NCI-H2227 treated with DMSO at 0.1 percent for 48 hours (cell line): Measurements from ENCODE around the gene HSPA1B.
"Not testable (repeated sequence)": the region's sequence is repeated elsewhere in the genome, so short reads cannot be mapped to it uniquely, and the experiment has no call there.

Experiments
- DNase-seq: peaks from one replicate; lab custom pipeline; 2025; lab: John Stamatoyannopoulos, UW

HSPA1B gene

DNA sequence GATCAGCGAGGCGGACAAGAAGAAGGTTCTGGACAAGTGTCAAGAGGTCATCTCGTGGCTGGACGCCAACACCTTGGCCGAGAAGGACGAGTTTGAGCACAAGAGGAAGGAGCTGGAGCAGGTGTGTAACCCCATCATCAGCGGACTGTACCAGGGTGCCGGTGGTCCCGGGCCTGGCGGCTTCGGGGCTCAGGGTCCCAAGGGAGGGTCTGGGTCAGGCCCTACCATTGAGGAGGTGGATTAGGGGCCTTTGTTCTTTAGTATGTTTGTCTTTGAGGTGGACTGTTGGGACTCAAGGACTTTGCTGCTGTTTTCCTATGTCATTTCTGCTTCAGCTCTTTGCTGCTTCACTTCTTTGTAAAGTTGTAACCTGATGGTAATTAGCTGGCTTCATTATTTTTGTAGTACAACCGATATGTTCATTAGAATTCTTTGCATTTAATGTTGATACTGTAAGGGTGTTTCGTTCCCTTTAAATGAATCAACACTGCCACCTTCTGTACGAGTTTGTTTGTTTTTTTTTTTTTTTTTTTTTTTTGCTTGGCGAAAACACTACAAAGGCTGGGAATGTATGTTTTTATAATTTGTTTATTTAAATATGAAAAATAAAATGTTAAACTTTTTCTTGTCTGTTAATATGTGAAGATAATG, 2.2 kb downstream of the HSPA1B start:
- DNase-seq = peak; percentile 53

DNA sequence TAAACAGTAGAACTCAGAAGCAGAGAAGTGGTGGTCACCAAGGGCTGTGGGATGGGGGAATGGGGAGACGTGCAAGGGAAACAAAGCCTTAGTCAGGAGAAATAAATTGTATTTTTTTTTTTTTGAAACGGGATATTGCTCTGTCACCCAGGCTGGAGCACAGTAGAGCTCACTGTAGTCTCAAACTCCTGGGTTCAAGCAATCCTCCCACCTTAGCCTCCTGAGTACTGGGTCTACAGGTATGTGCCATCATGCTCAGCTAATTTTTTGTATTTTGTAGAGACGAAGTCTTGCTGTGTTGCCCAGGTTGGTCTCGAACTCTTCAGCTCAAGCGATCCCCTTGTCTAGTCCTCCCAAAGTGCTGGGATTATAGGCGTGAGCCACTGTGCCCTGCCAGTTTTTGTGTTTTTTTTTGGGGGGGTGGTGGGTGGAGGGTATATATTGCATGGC, 3.4 kb downstream of the HSPA1B start:
- DNase-seq = no peak

DNA sequence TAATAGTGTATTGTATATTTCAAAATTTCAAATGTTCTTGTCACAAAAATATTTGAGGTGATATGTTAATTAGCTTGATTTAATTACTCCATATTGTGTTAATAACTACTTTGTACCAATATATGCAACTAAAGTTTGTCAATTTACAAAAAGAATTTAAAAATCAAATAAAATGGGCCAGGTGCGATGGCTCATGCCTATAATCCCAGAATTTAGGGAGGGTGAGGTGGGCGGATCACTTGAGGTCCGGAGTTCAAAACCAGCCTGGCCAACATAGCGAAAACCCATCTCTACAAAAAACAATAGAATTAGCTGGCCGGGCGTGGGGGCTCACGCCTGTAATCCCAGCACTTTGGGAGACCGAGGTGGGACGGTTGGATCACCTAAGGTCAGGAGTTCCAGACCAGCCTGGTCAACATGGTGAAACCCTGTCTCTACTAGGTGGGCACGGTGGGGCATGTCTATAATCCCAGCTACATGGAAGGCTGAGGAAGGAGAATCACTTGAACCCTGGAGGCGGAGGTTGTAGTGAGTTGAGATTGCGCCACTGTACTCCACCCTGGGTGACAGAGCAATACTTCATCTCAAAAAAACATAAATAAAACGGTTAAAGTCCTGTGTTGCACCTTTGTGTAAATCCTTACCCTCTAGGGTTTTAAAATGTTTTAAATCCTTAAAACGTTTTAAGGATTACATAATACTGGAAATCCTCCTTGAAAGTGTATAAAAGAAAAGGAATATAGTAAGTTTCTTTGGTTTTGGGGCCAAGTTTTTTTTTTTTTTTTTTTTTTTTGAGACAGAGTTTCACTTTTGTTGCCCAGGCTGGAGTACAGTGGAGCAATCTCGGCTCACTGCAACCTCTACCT, 4.0 kb downstream of the HSPA1B start:
- DNase-seq = no peak

DNA sequence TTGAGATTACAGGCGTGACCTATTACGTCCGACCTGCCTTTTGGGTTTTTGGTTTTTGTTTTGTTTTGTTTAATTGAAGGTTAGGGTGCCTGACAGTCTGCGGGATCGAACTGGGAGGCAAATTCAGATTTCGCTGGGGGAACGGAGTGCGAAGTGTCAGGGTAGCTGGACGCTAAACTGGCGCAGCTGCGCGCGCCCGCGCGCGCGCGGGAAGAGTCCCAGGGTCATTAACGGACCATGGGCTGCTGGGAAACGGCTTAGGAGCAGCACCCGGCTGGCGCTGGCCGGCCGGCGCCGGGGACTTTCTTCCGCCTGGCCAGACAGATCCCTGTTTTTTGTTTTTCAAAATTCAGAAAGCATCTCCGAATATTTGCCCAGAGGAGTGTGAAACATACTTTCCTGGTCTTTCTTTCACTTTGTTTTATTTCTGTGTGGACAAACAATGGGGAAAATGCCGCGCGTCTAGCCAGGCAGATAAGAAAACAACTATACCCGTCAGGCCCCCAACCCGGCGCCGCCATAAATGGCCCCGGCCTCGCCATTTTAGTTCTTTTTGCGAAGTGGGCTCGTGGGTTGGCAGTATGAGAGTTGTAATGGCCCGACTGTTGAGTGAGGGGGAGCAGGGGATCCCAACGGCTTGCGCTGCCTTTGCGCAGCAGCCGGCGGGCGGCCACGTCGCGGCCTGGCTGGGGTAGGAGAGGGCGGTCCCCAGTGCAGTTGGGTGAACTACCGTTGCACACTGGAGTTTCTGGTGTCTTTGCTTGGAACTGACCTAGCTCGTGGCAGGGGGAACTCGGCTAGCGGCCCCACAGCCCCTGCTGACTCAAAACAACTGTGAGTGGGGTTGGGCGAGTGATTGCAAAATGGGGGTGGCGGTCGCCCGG, 7.1 kb downstream of the HSPA1B start:
- peak; percentile 92 for DNase-seq

DNA sequence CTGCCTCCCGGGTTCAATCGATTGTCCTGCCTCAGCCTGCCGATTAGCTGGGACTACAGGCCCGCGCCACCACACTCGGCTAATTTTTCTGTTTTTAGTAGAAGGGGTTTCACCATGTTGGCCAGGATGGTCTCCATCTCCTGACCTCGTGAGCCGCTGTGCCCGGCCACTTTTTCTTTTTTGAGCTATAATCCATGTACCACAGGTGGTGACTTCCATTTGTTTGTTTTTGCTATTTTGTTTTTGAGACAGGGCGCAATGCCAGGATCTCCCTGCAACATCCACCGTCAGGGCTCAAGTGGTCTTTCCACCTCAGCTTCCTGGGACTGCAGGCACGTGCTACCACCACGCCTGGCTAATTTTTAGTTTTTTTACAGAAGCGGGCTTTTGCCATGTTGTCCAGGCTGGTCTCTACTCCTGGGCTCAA, 8.5 kb downstream of the HSPA1B start:
- no peak for DNase-seq

DNA sequence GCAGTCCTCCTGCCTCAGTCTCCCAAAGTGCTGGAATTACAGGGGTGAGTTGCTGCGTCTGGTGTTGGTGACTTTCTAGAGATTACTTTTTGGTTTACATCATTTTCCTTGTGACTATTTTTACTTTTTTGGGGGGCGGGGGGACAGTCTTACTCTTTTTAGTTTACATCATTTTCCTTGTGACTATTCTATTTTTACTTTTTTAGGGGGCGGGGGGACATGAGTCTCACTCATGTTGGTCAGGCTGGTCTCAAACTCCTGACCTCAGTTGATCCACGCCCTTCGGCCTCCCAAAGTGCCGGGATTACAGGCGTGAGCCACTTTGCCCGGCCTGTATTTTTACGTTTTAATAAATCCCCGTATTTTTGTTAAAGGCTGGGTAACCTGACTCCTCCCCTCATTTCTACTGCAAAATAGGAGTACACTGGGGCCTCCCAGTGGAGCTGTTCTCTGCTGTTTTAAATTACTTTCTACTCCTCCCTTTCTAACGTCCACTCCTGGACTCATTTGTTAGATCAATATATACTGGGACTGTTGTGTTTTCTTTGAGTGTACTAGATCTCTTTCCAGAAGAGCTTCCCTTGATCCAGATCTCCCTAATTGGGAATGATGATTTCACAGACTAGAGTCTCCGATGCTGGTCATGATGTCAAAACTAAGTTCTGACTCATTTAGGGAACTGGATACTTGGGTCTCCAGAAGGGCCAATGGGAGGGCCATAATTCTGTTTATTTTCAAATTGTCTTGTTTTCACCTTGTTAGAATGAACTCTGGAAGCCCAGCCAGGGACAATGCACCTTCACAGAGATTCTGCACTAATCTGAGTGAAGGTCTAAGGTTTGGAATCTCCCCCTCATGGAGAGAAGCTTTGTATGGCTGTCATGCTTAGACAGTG, 9.2 kb downstream of the HSPA1B start:
- DNase-seq = no peak

DNA sequence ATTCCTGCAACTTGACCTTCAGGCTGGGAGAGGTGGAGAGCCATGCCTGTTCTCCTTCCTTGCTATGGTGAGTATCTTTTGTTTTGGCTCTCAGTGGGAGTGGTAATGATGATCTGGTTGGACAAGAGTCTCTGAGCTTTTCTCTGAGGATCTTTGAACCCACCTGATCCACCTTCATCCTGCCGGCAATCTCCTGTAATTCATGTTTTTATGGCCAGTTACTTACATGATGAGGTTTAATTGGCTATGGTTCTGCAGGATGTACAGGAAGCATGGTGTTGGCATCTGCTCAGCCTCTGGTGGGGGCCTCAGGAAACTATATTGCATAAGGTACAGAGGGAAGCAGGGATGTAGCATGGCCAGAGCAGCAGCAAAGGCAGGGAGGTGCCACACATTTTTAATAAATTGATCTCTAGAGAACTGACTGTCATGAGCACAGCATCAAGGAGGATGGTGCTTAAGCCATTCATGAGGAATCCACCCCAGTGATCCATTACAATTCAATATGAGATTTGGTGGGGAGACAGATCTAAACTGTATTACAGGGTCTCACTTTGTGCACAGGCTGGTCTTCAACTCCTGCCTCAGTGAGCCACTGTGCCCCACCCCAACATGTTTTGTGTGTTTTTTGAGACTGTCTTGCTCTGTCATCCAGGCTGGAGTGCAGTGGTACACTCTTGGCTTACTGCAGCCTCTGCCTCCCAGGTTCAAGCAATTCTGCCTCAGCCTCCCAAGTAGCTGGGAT, 10.0 kb downstream of the HSPA1B start:
- DNase-seq = no peak

DNA sequence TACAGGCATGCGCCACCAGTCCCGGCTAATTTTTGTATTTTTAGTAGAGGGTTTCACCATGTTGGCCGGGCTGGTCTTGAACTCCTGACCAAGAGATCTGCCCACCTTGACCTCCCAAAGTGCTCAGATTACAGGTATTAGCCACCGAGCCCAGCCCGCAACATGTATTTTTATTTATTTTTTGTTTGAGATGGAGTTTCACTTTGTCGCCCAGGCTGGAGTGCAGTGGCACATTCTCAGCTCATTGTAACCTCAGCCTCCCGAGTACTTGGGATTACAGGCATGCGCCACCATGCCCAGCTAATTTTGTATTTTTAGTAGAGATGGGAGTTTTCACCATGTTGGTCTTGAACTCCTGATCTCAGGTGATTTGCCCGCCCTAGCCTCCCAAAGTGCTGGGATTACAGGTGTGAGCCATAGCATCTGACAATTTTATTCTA, 10.6 kb downstream of the HSPA1B start:
- DNase-seq = not testable (repeated sequence)

DNA sequence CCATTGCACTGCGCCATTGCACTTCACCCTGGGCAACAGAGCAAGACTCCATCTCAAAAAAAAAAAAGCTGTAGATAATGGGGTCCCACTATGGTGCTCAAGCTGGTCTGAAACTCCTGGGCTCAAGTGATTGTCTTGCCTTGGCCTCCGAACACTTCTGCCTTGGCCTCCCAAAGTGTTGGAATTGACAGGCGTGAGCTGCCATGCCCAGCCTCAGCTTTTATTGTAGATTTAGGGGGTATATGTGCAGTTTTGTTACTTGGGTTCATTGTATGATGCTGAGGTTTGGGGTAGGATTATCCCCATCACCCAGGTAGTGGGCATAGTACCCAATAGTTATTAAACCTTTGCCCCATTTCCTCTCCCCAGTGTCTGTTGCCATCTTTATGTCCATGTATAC, 11.4 kb downstream of the HSPA1B start:
- DNase-seq = no peak

DNA sequence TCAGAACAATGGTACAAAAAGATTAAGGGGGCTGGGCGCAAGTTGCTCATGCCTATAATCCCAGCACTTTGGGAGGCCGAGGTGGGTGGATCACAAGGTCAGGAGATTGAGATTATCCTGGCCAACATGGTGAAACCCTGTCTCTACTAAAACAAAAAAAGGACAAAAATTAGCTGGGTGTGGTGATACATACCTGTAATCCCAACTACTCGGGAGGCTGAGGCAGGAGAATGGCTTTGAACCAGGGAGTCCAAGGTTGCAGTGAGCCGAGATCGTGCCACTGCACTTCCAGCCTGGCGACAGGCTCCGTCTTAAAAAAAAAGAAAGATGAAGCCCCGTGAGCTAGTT, 12.2 kb downstream of the HSPA1B start:
- not testable (repeated sequence) for DNase-seq

DNA sequence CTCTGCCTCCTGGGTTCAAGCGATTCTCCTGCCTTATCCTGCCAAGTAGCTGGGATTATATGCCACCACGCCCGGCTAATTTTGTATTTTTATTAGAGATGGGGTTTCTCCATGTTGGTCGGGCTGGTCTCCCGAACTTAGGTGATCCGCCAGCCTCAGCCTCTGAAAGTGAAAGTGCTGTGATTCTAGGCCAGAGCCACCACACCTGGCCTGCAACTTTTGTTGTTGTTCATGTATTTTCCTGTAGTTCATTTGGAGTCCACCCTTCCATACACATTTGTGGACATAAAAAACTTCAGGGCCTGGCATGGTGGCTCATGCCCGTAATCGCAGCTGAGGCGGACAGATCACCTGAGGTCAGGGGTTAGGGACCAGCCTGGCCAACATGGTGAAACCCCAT, 14.5 kb downstream of the HSPA1B start:
- DNase-seq = no peak

DNA sequence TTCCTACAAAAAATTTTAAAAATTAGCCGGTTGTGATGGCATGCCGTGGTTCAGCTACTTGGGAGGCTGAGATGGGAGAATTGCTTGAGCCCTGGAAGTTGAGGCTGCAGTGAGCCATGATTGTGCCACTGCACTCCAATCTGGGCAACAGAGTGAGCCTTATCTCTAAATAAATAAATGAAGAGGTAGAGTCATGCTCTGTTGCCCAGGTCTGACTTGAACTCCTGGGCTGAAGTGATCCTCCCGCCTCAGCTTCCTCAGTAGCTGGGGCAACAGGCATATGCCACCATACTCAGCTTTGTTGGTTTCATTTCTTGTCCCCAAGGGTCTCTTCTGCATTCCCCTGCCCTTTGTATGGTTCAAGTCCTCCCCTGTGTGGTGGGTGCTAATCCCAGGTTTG, 17.0 kb downstream of the HSPA1B start:
- DNase-seq = no peak

DNA sequence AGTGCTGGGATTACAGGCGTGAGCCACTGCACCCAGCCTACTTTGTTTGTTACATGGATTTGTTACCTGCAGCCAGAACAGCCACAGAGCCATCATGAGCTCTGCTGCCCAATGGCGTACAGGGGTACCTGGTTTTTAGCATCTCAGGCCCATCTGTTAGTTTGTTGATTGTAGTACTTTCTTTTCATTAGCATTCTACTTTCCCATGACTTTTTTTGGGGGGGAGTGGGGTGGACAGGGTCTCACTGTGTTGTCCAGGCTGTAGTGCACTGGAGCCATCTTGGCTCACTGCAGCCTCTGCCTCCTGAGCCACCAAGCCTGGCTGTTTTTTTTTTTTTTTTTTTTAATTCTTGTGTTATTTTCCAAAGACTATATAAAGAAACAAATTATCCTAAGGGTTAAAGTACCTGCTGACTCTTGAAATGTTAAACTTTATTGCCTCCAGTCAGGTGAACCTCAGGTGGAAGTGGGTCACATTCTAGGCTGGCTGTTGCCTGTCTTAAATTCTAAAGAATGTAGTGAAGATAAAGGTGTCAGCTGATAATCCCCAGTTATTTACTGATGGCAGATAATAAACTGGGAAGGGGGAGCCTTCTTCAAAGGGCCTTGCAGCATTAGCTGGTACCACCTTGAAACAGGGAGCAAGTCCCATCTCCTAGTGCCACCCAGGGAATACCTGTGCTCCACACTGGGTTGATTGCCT, 19.9 kb downstream of the HSPA1B start:
- DNase-seq = no peak

DNA sequence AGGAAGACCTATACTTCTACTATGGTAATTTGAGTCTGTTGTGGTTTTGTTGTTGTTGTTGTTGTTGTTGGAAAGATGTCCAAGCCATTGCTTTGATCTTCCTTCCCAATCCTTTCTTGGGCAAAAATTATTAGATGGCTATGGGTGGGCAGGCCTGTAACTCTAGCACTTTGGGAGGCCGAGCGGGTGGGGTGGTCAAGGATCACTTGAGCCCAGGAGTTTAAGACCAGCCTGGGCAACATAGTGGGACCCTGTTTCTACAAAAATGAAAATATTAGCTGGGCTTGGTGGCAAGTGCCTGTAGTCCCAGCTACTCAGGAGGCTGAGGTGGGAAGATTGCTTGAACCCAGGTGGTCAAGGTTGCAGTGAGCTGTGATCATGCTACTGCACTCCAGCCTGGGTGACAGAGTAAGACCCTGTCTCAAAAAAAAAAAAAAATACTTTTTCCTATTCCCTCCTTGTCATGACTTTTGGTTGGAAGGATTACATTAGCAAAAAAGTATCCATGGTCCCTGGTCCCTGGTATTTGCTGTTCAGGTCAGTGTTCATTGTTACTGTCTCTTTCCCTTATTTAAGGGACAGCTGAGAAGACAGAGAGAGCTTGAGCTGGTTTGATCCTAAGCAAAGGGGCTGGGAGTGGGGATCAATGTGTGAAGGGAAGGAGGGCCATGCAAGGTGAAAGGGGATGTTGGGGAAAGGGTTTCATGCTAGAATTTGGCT, 23.4 kb downstream of the HSPA1B start:
- no peak for DNase-seq

DNA sequence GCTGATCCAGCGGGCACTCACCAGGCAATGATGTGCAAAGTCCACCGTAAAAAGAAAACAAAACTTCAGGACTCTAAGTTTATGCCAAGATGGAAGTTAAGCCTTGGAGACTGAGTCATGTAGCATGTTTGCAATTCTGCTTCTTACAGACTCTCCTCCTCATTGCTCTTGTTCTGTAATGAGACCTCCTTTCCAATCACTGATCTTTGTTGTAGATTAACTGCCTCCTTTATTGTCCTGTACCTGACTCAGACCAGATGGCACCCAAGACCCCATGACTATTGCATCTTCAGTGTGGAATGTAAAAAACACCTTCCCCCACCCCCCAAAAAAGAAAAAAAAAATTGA, 23.9 kb downstream of the HSPA1B start:
- no peak for DNase-seq

DNA sequence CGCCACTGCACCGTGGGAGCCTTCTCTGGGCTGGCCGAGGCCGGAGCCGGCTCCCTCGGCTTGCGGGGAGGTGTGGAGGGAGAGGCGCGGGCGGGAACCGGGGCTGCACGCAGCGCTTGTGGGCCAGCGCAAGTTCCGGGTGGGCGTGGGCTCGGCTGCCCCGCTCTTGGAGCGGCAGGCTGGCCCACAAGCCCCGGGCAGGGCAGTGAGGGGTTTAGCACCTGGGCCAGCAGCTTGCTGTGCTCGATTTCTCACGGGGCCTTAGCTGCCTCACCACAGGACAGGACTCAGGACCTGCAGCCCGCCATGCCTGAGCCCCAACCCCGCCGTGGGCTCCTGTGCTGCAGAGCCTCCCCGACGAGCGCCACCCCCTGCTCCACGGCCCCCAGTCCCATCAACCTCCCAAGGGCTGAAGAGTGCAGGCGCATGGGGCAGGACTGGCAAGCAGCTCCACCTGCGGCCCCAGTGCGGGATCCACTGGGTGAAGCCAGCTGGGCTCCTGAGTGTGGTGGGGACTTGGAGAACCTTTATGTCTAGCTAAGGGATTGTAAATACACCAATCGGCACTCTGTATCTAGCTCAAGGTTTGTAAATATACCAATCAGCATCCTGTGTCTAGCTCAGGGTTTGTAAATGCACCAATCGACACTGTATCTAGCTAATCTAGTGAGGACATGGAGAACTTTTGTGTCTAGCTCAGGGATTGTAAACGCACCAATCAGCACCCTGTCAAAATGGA, 24.6 kb downstream of the HSPA1B start:
- not testable (repeated sequence) for DNase-seq

DNA sequence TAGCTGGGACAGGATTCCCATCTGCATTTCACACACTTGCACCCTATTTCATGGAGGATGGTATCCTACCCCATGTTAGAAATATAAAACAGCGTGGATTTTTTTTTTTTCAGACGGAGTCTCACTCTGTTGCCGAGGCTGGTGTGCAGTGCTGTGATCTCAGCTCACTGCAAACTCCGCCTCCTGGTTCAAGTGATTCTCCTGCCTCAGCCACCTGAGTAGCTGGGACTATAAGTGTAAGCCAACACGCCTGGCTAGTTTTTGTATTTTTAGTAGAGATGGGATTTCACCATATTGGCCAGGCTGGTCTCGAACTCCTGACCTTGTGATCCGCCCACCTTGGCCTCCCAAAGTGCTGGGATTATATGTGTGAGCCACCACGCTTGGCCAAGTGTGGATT, 30.2 kb downstream of the HSPA1B start:
- not testable (repeated sequence) for DNase-seq

DNA sequence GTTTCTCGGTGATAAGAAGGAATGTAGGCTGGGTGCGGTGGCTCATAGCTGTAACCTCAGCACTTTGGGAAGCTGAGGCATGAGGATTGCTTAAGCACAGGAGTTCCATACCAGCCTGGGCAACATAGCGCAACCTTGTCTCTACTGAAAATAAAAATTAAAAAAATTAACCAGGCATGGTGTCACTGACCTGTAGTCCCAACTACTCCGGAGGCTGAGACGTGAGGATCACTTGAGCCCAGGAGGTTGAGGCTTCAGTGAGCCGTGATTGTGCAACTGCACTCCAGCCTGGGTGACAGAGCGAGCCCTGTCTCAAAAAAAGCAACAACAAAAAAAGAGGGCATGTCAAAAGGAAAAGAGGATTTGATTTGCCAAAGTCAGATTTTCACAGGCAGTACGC, 31.2 kb downstream of the HSPA1B start:
- no peak for DNase-seq

DNA sequence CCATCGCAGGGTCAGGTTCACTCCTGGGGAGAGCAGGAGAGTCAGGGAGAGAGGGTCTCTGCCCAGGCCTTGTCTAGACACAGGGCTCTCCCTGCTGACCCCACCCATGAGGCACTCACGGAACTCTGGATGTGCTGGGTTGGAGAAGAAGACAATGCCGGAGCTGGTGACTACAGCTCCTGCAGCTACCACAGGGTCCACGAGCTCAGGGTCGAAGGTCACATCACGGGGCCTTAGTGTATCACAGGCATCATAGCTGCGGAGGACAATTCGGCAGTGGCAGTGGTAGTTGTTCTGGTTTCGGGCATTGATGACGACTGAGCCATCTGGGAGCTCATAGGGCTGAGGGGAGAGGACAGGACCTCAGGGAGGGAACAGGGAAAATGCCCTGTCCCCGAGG, 32.4 kb downstream of the HSPA1B start:
- DNase-seq = no peak
